ENCODE data around the gene MARK3.

MARK3 gene

GRCh38 chr14:103546652-103547454 lies 161.6 kb downstream of the MARK3 start:
- no peak overlapping the region for H3K4me3 ChIP-seq (ENCODE audit: low read depth, low read length)

- no peak overlapping the region for H3K4me3 ChIP-seq (ENCODE audit: low read depth, low read length)
These were observed 162.3 kb downstream of the MARK3 start for GRCh38 chr14:103547455-103547940.

DNA sequence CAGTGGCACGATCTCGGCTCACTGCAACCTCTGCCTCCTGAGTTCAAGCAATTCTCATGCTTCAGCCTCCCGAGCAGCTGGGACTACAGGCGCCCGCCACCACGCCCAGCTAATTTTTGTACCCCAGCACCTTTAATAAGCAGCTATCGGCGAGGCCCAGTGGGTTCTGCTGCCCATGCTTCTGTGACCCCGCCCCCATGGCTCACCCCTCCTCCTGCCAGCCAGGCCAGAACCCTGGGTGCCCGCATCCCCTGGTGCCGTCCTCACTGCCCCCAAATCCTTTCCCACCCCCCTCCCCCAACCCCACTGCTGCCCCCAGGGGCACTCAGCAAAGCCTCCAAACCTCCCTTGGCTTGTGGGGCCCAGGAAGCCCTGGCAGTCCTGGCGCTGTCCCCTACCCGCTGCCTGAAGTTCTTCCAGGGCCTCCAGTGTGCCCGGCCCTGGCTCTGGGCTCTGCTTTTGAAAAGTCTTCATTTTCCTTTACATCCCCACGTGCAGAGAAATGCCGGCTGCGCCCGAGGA lies 162.8 kb downstream of the MARK3 start:
- H3K4me3 ChIP-seq (ENCODE audit: low read depth, low read length) = no peak overlapping the region

- no peak overlapping the region for H3K4me3 ChIP-seq (ENCODE audit: low read depth, low read length)
These were observed 163.5 kb downstream of the MARK3 start for GRCh38 chr14:103548463-103549351.

DNA sequence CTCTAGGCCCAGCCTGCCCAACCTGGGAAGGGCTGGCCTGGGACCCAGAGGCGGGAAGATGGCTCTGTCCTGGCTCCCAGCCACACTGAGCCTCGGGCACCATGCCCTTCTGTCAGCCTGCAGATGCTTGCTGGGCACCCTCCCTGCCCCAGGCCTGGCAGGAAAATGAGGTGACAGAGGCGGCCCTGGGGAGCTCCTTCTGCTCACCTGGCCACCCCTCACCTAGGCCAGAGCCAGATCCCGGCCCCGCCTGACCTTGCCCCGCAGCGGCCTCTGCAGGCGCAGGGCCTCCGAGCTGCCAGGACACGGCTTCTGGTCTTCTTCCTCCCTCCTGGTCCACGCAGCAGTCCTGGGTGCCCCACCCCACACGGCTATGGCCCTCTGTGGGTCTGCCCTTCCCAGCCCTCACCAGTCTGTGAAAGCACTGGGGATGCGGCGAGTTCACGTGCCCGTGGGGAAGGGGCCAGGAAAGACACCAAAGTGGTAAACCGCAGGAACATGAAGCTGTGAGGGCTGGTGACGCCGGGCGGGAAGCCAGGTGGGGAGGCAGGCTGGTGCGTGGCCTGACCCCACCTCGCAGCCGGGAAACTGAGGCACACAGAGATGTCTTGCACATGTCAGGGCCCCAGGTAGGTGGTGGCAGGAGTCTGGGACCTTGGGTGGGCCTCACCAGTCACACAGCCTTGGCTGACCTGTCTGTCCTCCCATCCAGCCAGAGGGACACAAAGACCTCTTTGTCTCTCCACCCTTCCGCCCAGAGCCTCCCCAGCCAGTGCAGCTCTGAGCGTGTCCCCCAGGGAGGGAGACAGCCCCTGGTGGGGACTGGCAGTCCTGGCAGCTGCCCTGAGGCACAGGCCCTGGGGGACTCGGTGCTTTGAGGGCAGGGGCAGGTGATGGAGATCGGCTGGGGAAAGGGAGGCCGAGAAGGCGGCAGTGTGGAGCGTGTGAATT lies 164.4 kb downstream of the MARK3 start:
- H3K4me3 ChIP-seq (ENCODE audit: low read depth, low read length) = no peak overlapping the region

- no peak overlapping the region for H3K4me3 ChIP-seq (ENCODE audit: low read depth, low read length)
These were observed 165.5 kb downstream of the MARK3 start for GRCh38 chr14:103550451-103551337.

DNA sequence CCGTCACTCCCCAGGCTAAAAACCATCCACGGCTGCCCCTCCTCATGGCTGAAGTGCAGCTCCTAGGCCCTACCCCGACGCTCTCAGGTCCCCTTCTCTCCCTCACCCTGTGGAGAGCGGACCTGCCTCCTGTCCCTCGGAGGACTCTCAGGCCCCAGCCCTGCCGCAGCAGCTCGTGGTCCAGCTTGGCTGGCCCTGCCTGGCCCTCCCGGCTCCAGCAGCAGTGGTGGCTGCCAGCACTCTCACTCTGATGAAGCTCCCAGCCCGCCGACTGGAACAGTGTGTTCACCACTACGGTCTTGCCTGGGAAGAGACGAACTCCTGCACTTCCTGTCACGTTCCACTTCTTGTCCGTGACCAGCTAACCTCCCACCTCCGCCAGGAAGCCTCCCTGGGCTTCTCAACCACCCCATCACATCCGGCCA lies 166.1 kb downstream of the MARK3 start:
- no peak overlapping the region for H3K4me3 ChIP-seq (ENCODE audit: low read depth, low read length)

DNA sequence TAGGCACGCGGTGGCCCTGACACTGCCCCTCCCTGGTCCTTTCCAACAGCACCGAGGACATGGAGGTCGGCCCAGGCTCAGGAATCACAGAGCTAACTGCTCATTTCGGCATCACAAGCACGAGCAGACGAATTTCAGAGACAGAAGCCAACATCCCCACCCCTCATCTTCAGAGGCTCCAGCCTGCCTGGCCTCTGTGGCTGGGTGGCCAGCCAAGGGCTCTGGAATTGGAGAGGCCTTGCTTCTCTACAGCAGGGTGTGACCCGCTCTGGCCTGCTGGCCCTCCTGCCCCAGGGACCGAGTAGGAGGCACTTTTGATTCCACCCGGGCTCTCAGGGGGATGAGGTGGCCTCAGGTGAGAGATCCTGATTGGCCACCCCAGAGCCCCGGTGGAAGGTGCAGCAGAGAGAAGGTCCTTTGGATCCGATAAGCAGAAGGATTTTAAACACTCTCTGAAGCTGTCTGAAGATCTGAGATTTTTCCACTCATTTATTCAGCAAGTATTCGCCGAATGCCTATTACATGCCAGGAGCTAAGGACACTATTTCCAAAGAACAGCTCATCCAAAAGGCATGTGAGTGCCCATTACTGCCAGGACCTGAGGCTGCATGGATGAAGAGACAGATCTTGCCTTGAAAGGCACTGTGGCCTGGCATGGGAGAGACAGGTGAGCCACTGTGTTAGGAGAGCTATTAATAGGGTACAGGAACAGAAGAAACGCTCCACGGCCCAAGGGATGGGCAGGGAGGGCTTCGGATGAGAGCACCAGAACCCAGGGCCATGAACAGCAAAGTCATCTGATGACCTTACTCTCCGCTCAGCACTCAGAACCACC lies 167.0 kb downstream of the MARK3 start:
- H3K4me3 ChIP-seq (ENCODE audit: low read depth, low read length) = no peak overlapping the region

- no peak overlapping the region for H3K4me3 ChIP-seq (ENCODE audit: low read depth, low read length)
These were observed 167.6 kb downstream of the MARK3 start for GRCh38 chr14:103552846-103553210.
